HG02571 (cell line): ENCODE results near the gene GRID1.
"Not testable (repeated sequence)": the region's sequence is repeated elsewhere in the genome, so short reads cannot be mapped to it uniquely, and the experiment has no call there.

ENCODE experiments used
- ATAC-seq: cut with Tn5 transposase; IDR thresholded peaks from one replicate; pipeline ENCODE4 v1.9.1; 2021; ENCODE audit warnings: mild to moderate bottlenecking, moderate library complexity; ENCODE audit not compliant: unreplicated experiment

Gene GRID1

GRCh38 chr10:85719408-85719807 lies 647.2 kb downstream of the GRID1 start:
- ATAC-seq, result no peak

GRCh38 chr10:85713885-85714284 lies 652.7 kb downstream of the GRID1 start:
- ATAC-seq, result no peak

- no peak for ATAC-seq
Measured at GRCh38 chr10:85702768-85703167, 663.8 kb downstream of the GRID1 start.

- not testable (repeated sequence) for ATAC-seq
Measured at GRCh38 chr10:85699066-85699465, 667.5 kb downstream of the GRID1 start.

GRCh38 chr10:85696893-85697292 lies 669.7 kb downstream of the GRID1 start:
- ATAC-seq, result no peak

- no peak for ATAC-seq
Measured at GRCh38 chr10:85682621-85683020, 684.0 kb downstream of the GRID1 start.

GRCh38 chr10:85679710-85680109 lies 686.9 kb downstream of the GRID1 start:
- ATAC-seq, result no peak

- no peak for ATAC-seq
Measured at GRCh38 chr10:85679061-85679460, 687.5 kb downstream of the GRID1 start.

- ATAC-seq, result no peak
Measured at GRCh38 chr10:85674851-85675250, 691.7 kb downstream of the GRID1 start.

- no peak for ATAC-seq
Measured at GRCh38 chr10:85673270-85673669, 693.3 kb downstream of the GRID1 start.

GRCh38 chr10:85671530-85671929 lies 695.1 kb downstream of the GRID1 start:
- no peak for ATAC-seq

GRCh38 chr10:85668522-85668921 lies 698.1 kb downstream of the GRID1 start:
- ATAC-seq, result no peak

GRCh38 chr10:85667638-85668233 lies 698.9 kb downstream of the GRID1 start:
- ATAC-seq, result no peak

- no peak for ATAC-seq
Measured at GRCh38 chr10:85666987-85667386, 699.6 kb downstream of the GRID1 start.

- ATAC-seq, result peak; percentile 74
Measured at GRCh38 chr10:85666102-85666501, 700.5 kb downstream of the GRID1 start.

GRCh38 chr10:85665681-85666080 lies 700.9 kb downstream of the GRID1 start:
- no peak for ATAC-seq

GRCh38 chr10:85665078-85665477 lies 701.5 kb downstream of the GRID1 start:
- no peak for ATAC-seq

- no peak for ATAC-seq
Measured at GRCh38 chr10:85661123-85661522, 705.5 kb downstream of the GRID1 start.

- no peak for ATAC-seq
Measured at GRCh38 chr10:85659331-85659730, 707.3 kb downstream of the GRID1 start.

- no peak for ATAC-seq
Measured at GRCh38 chr10:85658518-85658917, 708.1 kb downstream of the GRID1 start.

GRCh38 chr10:85657476-85658113 lies 709.0 kb downstream of the GRID1 start:
- ATAC-seq, result no peak

- ATAC-seq, result no peak
Measured at GRCh38 chr10:85655411-85655810, 711.2 kb downstream of the GRID1 start.

- ATAC-seq, result no peak
Measured at GRCh38 chr10:85651497-85651882, 715.1 kb downstream of the GRID1 start.
